Activated T-cell treated with anti-CD3 and anti-CD28 coated beads, Interleukin-2, amount 50 U/mL, for 48 hours (primary cell): Measurements from ENCODE around the gene TTC33.
"Not testable (repeated sequence)": the region's sequence is repeated elsewhere in the genome, so short reads cannot be mapped to it uniquely, and the experiment has no call there.

Source experiments
- DNase-seq, 2 experiments: peaks; one replicate each; pipeline ENCODE4 v3.0.0-alpha.2; 2020

The TTC33 gene

GRCh38 chr5:40679148-40679912 lies 76.4 kb downstream of the TTC33 start:
- peak; percentile 94 to 95 for DNase-seq

DNA sequence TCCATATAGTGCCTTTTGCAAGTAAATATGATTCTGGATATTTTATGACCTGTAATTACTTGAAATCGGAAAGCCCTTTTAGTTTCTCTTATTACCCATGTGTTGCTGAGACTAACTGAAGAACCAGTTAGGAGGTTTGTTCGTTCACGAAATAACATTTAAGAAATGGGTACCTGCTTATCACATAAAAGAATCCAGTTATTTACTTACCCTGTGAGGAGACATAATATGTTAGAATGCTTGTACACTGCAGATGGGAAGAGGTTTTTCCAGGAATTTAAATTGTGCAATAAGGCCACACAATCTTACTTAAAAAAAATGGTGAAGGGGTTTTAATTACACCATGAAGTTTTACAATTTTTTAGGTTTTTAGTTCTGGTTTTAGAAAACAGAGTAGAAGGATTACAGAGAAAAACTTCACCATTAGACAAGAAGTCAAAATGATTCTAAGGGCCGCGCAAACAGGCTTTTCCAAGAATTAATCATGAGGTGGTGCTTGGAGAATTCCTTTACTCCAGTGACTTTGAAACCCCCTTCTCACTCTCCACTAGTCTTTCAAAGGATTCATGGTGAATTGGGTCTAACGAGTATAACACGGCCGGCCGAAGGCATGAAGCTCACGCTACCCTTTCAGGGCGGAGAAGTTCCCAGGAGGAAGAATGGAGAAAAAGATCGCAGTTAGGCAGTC lies 77.2 kb downstream of the TTC33 start:
- DNase-seq = no peak

GRCh38 chr5:40678026-40678425 lies 77.7 kb downstream of the TTC33 start:
- no peak for DNase-seq

DNA sequence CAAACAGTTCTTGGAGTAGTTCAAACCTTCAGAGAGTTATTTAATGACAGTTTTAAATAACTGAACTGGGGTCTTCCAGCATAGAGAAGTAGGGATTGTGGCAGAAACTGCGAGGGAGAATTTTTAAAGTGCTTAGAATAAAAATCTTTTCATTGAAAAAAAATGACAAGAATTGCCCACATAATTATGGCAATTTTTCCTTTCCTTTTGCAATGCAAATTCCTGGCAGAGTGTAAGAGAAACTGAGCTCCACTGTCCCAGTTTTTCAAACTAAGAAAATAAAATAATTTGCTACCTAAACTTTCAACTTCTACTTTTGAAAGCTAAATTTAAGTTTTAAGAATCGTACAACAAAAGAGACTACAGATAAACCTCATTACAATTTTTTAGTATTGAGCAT lies 78.3 kb downstream of the TTC33 start:
- DNase-seq = no peak

DNA sequence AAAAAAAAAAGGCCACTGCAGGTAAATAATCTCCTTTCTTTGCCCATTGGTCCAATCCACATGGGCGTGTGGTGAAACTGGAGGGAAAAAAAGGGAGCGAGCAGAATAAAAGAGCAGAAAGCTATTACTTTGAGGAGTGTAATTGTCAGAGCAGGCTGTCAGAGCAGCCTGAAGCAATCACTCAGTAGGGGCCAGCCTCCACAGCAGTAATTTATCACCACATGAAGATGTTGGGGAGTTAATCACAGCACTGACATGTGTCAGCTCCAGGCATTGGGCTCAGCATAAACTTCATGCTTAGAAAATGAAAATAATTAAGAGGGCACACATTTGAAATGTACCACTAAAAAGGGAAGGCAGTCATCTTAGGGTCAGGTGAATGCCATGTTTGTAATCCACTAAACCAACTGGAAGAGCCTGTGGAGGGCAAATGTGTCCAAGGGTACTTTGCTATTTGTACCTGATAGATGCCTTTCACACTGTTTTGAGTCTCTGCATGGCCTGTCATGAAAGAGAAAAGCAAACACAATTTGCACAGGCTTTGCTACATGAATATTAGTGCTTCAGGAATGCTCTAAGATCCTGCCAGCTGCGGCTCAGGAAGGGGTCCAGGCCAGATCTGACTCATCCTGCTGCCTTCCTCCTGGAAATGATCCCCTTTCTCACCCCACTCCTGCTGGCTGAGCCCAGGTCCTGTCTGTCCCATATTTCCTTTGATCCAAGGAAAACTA lies 79.0 kb downstream of the TTC33 start:
- no peak for DNase-seq

DNA sequence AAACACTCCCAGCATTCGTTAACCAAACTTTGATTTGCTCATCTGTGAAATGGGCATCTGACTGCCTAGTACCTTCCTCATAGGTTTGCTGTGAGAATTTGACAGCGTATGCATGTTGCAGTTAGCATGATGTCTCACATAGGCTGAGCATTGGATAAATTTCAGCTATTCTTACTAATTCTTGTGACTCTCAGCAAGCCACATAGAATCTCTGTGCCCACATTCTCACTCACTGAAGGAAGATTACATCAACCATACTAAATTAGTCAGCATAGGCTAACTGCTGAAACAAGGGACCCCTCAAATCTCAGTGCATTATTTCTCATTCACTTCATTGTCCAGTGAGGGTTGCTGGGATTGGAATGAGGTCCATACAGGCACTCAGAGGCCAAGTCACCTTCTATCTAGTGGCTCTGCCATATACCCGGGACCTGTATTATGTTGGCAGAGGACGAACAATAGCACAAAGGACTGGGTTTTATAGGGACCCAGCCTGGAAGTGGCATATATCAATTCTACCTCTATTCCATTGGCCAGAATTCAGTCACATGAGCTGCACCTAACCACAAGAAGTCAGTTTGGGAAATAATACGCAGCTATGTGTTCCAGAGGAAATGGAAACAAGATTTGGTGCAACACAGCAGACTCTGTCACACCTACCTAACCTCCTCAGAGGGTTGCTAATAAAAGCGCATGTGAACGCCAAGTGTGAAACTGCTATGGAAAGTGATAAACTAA lies 80.2 kb downstream of the TTC33 start:
- peak; percentile 57 to 62 for DNase-seq

DNA sequence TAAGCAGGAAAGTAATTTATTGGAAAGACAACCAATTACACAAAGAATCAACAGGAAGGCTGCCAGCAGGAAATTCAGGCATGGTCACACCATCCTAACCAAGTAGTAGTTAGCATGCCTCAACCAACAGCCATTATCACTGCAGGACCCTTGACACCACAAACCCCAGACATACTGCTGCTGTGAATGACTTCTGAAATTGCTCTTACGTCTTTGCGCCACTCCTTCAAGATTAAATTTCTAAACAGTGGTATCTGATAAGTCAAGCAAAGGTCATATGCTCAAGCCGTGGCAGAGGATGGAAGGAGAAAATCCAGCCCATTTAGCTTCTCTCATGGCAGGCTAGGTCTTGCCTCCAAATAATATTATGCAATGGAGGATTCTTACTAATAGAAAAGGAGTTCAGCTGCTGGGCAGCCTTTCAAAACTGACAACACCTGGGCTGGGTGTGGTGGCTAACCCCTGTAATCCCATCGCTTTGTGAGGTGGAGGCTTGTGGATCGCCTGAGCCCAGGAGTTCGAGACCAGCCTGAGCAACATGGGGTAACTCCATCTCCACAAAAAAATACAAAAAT lies 81.0 kb downstream of the TTC33 start:
- DNase-seq = no peak

- DNase-seq = no peak
Measured at GRCh38 chr5:40672425-40672824, 83.3 kb downstream of the TTC33 start.

DNA sequence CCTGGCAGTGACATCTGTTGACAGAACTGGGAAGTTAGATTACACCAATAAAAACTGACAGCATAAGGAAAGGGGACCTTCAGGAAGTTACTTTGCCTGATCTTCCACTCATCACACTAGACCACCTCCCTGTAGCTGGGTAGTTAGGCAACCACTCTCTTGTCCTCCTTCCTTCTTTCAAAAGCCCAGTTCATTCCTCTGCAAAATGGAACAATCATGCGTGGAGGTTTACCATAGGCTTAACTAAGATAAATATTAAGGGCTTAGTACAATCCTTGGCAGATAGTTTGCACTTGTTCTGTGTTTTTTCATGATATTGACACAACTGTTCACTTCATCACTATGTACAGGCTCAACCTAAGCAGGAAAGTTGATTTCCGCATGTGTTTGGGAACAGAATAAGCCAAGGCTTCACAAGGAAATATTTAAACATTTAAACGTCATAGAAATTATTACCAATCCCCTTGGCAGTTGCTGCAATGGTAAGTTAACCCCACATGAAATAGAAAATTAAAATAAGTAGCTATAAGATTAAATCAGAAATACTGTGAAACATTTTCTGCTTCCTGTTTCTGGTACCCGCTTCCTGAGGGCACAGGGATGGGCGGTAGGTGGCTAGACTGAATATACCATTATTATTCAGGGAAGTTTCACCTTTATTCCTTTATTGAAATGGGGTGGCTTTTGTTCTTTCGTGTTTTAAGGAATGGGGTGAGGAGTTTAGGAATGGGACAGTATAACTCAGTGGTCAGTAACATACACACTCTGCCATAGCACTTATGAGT lies 86.0 kb downstream of the TTC33 start:
- no peak for DNase-seq

DNA sequence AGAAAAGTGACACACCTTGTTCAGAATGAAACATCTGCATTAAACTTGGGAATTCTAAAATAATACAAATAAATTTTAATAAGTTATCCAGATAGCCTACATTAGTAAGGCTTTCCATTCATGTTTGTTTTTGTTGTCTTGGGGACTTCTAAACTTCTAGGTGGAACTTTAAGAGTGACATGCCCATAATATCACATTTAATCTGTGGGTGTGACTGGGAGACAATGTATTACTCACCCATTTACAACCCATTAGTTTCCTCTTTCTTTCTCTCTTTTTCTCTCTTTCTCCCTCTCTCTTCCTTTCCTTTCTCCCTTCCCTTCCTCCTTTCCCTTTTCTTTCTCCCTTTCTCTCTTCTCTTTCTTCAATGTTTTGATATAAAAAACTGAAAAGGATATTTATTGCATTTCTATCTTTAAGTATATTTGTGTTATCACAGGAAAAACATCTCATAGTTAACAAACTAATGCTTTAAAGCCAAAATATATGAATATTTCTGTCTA lies 88.5 kb downstream of the TTC33 start:
- no peak for DNase-seq

- no peak for DNase-seq
Measured at GRCh38 chr5:40666657-40667056, 89.1 kb downstream of the TTC33 start.

DNA sequence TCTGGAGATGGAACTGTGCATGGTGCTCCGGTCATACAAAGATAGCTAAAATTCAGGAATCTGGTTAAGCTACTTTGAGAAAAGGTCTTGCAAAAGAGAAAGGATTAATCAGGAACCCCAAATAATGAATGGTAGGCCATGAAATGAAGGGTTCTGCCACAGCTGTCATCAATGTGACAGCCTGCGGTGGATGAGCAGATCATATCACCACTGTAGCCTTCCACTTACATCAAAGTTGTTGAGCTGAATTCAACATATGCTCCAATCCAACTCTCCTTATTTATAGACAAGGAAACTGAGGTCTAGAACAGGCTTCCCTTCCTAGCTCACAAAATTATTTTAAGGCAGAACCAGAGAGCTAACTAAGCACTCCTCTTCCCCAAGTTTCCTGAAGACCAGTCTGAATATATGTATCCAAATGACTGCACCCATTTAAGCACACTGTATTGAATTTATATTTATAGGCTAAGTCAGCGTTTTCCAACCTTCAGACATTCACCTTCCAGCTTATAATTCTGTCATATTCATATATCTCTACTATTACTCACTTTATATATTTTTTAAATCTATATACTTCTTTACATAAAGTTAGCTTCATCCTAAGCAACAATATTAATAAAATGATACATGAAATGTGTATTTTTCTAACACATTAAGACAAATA lies 90.0 kb downstream of the TTC33 start:
- no peak for DNase-seq

- DNase-seq = no peak
Measured at GRCh38 chr5:40660751-40661150, 95.0 kb downstream of the TTC33 start.

GRCh38 chr5:40656766-40657165 lies 99.0 kb downstream of the TTC33 start:
- DNase-seq = no peak

- not testable (repeated sequence) for DNase-seq
Measured at GRCh38 chr5:40656091-40656490, 99.7 kb downstream of the TTC33 start.

- DNase-seq = no peak
Measured at GRCh38 chr5:40655138-40655537, 100.6 kb downstream of the TTC33 start.

DNA sequence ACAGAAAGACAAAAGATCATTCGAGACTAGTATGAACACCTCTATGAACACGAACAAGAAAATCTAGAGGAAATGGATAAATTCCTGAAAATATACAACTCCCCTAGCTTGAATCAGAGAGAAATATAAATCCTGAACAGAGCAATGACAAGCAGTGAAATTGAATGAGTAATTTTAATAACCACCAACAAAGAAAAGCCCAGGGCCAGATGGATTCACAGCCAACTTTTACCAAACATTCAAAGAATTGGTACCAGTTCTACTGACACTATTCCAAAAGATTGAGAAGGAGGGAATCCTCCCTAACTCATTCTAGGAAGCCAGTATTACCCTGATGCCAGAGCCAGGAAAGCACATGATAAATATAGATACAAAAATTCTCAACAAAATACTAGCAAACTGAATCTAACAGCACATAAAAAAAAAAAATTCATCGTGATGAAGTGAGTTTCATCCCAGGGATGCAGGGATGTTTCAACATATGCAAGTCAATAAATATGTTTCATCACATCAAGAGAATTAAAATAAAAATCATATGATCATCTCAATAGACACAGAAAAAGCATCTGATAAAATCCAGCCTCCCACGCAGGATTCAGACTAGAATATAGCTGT lies 101.3 kb downstream of the TTC33 start:
- no peak for DNase-seq

- DNase-seq = peak; percentile 31 to 39
Measured at GRCh38 chr5:40653221-40654022, 102.3 kb downstream of the TTC33 start.

DNA sequence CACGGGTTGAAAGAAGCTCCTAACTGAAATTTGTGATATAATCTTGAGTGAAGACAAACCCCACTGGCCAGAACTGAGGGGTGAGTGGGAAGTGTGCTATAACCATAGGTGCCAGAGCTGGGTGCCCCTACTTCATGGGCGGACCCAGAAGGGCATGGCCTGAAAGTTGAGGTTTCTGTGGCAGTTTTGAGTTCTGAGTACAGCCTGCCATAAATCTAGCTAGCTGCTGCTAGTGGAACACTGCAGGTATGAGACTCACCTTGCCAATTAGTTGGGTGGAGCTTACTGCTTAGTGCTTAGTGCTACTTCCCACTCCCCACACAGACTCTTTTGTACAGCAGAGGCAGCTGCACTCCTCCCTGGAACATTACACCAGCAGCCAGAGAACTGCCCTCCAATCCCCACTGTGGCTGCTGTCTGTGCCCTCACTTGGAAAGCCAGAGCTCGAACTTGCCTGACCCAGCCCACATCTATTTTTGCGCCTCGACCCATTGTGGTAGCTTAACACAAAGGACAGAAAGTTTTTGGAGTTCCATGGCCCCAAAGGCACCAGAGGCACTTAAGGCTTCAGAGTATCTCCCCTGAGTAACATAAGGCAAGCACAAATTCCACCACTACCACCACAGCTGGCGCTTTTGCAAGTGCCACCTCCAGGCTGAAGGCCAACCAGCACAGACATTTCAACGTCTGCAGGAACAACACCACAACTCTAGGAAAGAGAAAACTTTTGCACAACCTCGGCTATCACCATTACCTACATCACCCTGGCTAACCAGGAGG lies 103.1 kb downstream of the TTC33 start:
- peak; percentile 41 to 45 for DNase-seq
